Anterior cingulate cortex (tissue), 58 donors: ENCODE measurements around the gene ALG2.
A peak's percentile ranks its signal among the peaks of the same experiment; 100 is the strongest.

Experiments
- DNase-seq, 58 donors: peaks; one replicate each; lab custom pipeline; 2025; lab: John Stamatoyannopoulos, UW

The ALG2 gene

DNA sequence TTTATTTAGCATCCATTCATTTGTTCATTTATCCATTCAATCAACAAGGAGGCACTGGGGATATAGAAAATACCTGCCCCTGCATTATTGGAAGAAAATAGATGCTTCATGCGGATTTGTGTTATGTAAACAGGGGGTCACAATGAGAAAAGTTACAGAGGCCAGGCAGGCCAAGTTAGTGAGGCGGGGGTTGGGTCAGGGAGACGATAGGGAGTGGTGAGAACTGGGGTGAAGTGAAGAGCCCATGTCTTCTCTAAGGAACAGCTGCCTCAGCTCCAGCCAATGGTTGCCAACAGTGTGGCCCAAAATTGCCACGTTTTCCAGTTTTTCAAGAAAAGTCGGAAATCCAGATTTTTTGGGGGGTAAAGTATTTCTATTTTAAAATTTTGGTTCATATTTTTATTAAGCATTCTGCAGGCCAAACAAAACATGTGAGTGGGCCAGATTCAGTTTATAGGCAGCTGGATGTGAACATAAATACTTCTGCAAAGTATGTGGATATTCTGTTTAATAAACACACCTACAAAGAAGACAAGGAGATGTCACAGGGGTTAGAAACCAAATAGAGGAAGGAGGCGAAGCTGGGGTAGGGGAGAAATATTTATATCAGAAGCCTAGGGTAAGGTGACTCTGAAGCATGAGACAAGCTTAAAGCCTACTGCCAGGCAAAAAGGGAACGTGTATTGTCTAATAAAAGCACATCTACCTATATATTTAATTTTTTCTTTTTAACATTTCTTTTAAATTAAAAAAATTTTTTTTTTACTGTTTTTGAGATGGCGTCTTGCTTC is 44.0 kb downstream of the ALG2 start:
- DNase-seq = no peak

DNA sequence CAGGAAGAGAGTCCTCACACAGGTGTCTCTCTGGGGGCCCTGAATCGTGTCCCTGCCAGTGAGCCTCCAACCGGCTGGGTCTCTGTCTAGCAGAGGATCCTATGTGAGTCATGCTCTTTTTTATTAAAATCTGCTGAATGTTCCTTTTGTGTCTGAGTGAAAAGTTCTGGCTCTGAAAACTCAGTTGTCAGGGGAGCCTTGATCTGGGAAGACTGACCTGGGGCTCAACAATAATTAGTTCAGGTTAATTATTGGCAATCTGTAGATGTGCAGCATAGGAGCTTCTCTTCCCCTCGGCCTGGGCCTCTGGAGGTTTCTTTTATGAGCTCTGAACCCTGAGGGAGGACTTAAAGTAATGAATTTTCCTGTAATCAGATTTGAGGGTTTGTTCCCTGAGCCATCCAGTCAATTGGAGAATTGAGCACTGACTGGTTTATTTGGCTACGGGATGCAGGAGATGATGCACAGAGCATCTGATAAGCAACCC is 45.2 kb downstream of the ALG2 start:
- no peak for DNase-seq

DNA sequence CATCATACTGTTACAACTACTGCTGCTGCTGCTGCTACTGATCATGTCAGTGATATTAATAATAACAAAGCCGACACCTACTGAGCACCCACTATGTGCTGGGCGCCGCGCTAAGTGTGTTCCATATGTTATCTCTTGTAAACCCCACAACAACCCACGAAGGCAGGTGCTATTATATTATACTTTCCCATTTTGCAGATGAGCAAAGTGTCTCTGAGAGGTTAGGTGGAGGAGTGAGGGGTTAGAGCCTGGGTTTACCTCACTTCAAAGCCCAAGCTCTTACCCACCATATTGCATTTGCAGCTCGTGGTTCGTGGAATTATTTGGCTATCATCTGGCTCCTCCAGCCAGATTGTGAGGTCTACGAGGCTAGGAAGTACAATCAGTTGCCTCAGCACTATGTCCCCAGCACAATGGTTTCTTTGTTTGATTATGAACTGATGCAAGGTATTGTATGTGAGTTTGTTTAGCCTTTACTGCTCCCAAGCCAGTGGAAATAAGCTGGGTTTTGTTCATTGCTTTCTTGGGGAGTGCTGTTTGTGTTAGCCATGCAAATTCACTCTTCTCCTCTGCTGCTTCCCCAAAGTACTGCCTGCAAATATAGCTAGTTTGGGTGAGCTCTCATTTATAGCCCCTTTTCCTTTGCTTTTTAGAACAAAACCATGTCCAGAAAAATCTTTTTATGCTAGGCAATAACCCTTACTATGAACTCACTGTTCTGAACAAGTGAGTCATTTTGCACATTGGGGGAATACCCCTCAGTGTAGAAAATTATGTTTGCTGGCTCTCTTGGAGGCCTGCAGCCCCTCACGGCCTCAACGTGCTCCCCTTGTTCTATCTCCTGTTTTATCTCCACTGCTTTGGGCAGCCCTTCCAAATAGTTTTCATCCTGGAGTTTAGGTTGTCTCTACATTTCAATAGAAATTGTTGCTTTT is 47.9 kb downstream of the ALG2 start:
- peak in 3 of 58 donors; percentile 3 to 67 (median 5) for DNase-seq

DNA sequence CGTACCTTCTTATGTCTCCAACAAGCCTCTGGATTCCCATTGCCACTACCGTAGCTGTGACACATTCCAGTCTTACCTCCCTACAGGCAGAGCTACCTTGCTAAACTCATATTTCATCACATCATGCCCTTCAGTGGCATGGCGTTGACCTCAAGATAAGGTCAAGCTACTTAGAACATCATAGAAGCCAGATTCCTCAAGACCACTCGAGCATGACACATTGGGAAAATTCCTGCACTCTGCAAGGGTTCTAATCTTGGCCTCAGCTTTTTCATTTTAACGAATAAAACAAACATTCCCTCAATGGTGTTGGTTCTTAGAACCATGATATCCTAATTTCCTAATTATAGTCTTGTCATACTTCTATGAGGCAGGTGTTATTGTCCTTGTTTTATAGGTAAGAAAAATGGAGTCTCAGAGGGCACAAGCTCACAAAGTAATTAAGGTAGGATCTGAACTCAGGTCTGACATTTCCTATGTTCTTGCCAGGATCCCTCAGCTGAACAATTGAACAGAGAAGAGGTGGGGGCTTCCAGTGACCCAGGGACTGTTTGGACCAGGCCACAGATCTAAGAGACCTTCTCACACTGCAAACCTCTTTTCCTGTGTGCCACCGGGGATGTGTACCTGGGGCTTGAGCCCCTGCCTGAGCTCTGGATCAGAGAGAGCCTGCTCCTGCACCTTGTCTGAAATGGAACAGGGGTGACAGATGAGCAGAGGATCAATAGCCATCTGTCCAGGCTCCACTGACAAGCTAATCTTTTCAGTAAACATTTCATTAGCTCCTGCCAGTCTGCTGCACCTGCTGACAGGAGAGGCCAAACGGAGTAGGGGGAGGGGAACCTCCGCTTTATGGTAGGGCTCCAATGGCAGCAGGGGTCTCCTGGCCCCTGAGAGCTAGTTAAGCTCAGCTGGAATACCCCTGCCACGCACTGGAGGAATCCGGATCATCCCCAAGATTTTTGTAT is 49.3 kb downstream of the ALG2 start:
- DNase-seq = no peak

DNA sequence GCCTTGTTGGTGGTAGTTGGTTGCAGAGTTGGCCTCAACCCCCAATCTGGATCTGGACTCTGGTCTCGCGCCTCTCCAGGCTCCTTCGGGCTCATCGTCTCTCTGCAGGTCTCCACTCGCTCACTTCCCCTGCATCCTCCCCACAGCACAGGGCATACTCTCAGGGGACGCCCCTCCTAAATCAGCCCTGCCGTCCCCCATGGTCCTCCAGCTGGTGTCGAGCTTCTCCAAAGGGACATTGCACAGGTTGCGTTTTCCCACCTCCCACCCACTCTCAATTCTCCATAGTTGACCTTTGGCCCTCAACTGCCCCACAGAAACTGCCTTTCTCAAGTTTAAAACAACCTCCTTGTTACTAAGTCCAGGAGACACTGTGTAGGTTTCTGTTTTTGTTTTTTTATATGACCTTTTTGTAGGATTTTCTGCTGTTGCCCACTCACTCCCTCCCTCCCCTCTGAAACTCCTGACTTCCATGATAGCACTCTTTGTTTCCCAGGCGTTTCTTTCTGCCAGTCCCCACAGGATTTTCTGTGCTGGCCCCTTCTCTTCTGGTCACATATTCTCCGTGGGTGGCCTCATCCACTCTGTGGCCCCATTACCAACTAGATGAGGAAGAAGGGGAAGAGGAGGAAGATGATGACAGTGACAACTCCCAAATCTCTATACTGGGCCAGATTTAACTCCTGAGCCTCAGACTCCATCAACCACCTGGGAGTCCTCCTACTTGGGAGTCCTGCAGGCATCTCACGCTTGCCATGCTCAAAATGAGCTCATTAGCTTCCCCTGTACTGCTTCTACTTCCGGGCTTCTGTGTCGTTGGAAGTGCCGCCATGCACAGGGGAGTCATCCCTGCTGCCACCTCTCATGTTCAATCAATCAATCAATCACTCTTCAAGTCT is 50.3 kb downstream of the ALG2 start:
- DNase-seq = no peak

DNA sequence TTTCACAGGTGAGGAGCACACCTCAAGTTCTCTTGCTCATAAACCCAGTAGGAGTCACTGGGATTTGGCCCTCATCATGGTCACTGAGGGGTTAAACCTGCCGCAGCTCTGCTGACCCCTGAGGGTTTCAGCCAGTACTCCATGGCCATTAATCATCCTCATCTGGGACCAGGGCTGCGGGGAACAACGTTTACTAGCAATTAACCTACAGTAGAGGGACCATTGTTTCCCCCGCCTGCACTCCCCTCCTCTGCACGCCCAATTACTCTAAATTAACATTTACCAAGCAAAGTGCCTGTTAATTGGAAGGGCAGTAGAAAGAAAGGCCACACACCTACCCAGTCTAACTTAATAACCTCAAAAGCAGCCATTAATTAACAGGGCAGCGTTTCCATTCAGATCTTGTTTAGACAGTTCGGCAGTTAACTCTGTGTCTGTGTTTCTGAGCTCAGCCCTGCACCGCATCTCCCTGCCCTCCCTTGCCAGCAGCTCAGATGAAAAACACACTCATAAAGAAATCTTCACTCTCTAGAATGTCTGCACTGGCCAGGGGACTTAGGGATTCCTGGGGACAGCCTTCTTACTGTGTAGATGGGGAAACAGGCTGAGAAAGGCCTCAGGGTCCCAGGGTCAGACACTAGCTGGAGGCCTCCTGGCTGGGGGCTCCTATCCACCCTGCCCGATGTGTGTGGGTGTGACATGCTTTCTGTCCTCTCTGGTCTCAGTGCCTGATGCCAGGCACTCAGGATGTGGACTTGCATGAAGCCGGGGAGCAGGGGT is 51.6 kb downstream of the ALG2 start:
- DNase-seq = no peak

DNA sequence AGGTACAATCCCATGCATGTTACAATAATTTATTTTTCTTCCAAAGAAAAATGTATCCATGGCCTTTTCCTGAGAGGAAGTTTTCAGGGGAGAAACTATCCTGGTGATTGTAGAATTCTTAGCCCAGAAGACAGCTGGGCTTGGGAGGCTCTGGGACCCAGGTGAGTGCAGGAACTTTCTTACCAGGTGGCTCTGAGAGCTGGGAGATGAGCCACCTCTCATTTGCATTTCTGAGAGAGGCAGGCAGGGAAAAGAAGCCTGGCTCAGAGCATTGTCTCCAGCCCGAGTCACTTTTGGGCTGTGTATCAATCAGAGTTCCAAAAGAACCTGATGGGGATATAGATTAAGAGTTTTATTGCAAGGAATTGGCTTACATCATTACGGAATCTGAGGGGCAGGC is 52.7 kb downstream of the ALG2 start:
- no peak for DNase-seq

DNA sequence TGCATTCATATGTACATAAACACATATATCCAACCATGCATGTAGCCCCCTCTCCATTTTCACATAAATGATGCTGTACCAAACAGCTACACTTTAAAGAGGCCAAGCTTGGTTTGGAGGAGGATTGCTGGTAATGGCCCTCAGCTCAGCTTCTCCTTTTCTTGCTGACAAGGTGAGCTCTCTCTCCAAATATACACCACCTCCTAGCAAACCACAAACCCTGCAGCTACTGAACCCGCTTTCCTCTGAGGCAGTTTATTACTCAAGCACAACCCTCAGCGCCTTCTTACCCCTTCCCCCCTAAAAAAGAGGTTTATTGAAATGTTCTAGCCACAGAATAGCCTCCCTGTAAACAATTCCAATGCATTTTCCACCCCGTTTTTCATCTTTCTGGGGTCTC is 54.0 kb downstream of the ALG2 start:
- DNase-seq = no peak

DNA sequence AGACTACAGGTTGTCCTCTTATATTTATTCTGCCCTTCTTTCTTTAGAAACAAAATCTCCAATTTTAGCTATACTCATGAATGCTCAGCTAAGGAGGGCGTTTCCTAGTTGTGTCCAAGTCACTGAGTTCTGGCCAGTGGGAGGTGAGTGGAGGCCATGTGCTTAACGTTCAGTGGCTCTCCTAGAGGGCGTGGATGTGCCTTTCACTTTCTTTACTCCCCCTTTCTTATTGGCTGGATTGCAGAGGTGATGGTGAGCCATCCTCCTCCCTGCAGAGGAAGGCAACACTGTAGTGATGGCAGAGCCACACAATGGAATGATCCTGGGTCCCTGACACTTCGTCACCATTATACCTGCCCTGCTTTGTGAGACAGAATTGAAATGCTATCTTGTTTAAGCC is 54.6 kb downstream of the ALG2 start:
- DNase-seq = no peak
